Measurements from ENCODE around the gene PLCL2. TPM values are rescaled to one million over a fixed set of nuclear protein-coding genes. Genes with fewer than 3 reads are reported as not detected.

The PLCL2 gene
- total RNA-seq = 1 to 10 TPM in 3 of 4 donors, under 1 TPM in 1; 0.95 to 4.8 (median 2.2) TPM

DNA sequence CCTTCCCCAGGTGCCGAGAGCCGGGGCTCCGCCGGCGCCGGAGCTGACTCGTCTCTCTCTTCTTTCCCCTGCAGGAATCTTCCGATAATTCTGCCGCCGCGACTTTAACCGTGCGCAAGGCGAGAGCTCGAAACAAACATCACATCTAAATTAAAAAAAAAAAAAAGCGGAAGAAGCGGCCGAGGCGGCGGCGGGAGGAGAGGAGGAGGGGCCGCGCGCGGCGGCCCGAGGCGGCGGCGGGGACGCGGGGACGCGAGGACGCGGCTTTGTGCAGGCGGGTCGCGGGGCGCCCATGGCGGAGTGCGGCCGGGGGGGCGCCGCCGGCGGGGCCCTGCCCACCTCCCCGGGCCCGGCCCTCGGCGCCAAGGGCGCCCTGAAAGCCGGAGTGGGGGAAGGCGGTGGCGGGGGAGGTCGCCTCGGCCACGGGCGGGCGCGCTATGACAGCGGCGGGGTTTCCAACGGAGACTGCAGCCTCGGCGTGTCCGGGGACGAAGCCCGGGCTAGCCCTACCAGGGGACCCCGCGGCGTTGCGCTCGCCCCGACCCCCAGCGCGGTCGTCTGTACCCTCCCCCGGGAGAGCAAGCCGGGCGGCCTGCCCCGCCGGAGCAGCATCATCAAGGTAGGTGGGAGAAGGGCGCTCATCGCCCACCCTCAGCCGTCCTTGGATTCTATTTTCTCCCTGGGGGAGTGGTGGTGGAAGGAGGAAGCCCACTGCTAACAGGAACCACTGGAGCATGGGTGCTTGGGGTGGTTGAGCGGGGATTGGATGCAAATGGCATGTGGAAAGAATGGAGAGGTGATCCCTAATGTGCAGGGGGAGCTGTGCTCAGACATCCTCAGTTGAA is at the start of gene PLCL2:
Gene PLCL2, plus strand, starts transcription at position 208 of the 845 bp plus-strand sequence. Its CDS starts 85 bp downstream, at position 293.
- no peak for DNase-seq
- Histone ChIP-seq H3K4me3 (peak within 1 kb of the TSS; percentile 62 to 87 (median 67)), H3K27me3 (peaks cover 0 to 4% (median 0%) of the 10 kb centered on the region in 4 donors), H3K9me3 (no peaks in the 10 kb centered on the region), H3K4me1 (peaks cover 0 to 49% (median 0%) of the 10 kb centered on the region in 3 donors), H3K27ac (peak within 1 kb of the TSS; percentile 76 to 92 (median 85)), H3K36me3 (no peaks in the 10 kb centered on the region)
- 1 to 3% methylated on average over 7 to 42 of the region's 87 CpGs for WGBS, 2 donors
- intact Hi-C loops (cut with DNase I) = no loop called here
- TF ChIP-seq, protein P1, sequence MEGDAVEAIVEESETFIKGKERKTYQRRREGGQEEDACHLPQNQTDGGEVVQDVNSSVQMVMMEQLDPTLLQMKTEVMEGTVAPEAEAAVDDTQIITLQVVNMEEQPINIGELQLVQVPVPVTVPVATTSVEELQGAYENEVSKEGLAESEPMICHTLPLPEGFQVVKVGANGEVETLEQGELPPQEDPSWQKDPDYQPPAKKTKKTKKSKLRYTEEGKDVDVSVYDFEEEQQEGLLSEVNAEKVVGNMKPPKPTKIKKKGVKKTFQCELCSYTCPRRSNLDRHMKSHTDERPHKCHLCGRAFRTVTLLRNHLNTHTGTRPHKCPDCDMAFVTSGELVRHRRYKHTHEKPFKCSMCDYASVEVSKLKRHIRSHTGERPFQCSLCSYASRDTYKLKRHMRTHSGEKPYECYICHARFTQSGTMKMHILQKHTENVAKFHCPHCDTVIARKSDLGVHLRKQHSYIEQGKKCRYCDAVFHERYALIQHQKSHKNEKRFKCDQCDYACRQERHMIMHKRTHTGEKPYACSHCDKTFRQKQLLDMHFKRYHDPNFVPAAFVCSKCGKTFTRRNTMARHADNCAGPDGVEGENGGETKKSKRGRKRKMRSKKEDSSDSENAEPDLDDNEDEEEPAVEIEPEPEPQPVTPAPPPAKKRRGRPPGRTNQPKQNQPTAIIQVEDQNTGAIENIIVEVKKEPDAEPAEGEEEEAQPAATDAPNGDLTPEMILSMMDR (IDR thresholded peaks at IDR 0.05) = no peak
- peak in 1 of 4 donors; percentile 21 for TF ChIP-seq POLR2A (IDR thresholded peaks at IDR 0.05)

DNA sequence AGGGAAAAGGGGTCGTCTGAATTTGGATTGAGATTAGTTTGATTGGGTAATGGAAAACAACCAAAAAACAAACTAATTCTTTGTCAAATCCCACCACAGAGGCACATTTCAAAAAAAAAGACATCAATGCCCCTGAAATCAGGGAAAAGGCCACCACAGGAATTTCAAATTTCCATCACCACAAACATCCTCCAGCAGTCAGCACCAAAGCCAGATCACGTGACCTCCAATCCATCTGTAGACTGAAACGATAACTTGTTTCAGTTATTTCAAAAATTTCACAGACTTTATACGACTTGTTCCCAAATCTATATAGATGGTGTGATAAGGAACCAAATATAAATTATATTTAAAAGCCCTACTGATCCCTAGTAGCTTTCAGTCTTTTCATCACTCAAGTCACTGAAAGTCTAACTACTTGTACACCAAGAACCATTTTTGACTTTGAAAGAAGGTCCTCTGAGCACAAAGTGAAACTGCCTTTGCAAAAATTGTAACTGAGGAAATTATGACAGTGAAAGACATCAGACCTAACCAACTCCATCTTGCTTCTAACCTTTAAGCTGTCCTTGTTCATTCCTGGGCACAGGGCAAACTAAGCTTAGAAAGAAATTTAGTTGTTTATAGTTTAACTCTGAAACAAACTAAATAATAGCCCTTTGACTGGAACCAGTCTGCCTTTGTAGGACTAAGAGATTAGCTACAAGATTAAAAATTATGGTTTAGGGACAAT is 48.1 kb upstream of the PLCL2 start:
- 79 to 86% methylated on average over 4 of the region's 4 CpGs for WGBS, 2 donors
- intact Hi-C loops (cut with DNase I) = no loop called here

DNA sequence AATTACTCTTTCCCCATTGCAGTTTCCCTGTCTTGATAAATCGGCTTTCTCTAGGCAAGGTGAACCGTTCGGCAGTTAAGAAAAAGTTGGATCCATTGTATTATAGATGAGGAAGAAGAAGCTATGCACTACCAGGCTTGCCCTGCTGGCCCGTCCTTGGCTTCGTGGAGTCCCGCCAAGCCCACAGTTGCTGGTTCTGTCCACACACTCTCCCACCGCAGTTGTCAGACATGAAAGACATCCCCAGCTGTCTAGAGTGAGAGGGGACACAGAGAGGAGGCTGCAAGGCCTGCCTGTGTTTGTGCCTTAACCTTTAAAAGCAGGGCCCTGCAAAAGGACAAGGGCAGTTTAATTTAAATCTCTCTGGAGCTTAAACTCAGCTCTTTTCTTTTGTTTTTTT is 47.2 kb upstream of the PLCL2 start:
- no peak for TF ChIP-seq POLR2A (IDR thresholded peaks at IDR 0.05)
- TF ChIP-seq, protein P1 (IDR thresholded peaks at IDR 0.05) = peak in 1 of 6 experiments; percentile 1
- WGBS, 2 donors = 77 to 79% methylated on average over 7 of the region's 7 CpGs
- Histone ChIP-seq H3K27ac (no peak overlapping the region), H3K4me3 (no peak overlapping the region), H3K36me3 (no peaks in the 10 kb centered on the region), H3K9me3 (no peaks in the 10 kb centered on the region), H3K4me1 (peaks cover 0 to 3% (median 3%) of the 10 kb centered on the region in 3 donors), H3K27me3 (no peaks in the 10 kb centered on the region)
- no peak for DNase-seq
- intact Hi-C loops (cut with DNase I) = no loop called here

More for the DNA sequence above, 48.1 kb upstream of the PLCL2 start:
- Histone ChIP-seq H3K27me3 (no peaks in the 10 kb centered on the region), H3K36me3 (no peaks in the 10 kb centered on the region), H3K4me1 (peaks cover 0 to 2% (median 0%) of the 10 kb centered on the region in 3 donors), H3K4me3 (no peak overlapping the region), H3K9me3 (no peaks in the 10 kb centered on the region), H3K27ac (no peak overlapping the region)
- no peak for TF ChIP-seq POLR2A (IDR thresholded peaks at IDR 0.05)
- TF ChIP-seq, protein P1 (IDR thresholded peaks at IDR 0.05) = no peak
- no peak for DNase-seq

DNA sequence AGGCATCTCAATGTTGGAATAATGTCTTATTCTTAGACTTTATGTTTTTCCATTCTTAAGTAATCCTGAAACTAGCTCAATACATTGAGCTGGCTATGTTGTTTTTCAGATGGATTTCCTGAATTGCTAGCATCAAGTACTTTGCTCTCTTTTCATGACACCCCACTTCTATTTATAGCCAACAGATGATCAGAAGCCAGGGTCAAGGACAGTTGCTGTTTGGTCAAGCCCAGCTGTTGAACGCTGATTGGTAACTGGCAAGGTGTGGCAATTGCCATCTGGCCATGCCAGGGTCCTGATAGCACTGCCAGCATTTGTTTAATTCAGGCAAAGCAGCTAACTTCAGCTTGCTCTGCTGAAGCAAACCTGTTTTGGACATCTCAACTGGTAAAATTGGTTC is 46.2 kb upstream of the PLCL2 start:
- intact Hi-C loops (cut with DNase I) = no loop called here

DNA sequence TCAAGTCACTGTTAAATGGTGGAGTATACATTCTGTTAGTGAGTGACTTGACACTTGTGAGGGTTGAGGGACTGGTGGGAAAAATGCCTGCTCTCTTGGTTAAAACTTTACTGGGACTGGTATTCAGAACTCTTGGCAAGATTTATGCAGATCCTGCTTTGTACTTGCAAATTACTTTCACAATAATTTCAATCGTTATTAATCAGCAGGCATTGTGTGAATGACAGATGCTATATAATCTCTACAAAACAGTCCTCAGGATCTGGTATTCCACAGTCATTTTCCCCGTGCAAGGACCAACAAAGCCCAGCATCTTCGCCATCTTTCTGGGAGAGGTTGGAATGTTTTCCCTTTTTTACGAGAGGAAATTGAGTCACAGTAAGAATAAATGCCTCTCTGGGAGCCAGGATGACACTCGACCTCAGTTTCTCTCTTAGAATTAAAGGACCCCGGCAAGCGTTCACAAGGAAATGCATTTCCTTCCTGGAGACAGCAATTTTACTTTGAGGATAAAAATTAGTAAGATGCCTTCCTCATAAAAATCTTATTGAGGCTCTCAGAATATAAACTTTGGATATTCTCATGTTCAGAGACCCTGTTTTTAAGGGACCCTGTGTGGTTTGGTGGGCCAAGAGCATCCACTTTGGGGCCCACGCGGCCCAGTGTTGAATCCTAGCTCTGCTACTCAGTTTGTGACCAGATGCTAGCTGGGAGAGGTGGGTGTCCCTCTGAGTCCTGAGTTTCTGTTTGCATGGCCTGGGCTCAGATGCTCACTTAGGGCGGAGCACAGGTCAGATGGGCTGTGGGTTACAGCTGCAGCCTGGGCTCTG is 45.3 kb upstream of the PLCL2 start:
- WGBS, 2 donors = 77 to 80% methylated on average over 10 of the region's 10 CpGs
- no peak for DNase-seq
- H3K9me3 ChIP-seq = no peaks in the 10 kb centered on the region
- peaks cover 0 to 12% (median 3%) of the 10 kb centered on the region in 3 donors for H3K4me1 ChIP-seq
- intact Hi-C loops (cut with DNase I) = no loop called here
- H3K27ac ChIP-seq = no peak overlapping the region
- no peak overlapping the region for H3K4me3 ChIP-seq
- TF ChIP-seq POLR2A (IDR thresholded peaks at IDR 0.05) = no peak
- TF ChIP-seq, protein P1 (IDR thresholded peaks at IDR 0.05) = no peak
- no peaks in the 10 kb centered on the region for H3K27me3 ChIP-seq
- no peaks in the 10 kb centered on the region for H3K36me3 ChIP-seq

More for the DNA sequence above, 46.2 kb upstream of the PLCL2 start:
- H3K27ac ChIP-seq = no peak overlapping the region
- H3K36me3 ChIP-seq = no peaks in the 10 kb centered on the region
- peaks cover 0 to 12% (median 3%) of the 10 kb centered on the region in 3 donors for H3K4me1 ChIP-seq
- WGBS, 2 donors = 46 to 67% methylated on average over 1 of the region's 1 CpG
- no peak for DNase-seq
- no peak overlapping the region for H3K4me3 ChIP-seq
- TF ChIP-seq POLR2A (IDR thresholded peaks at IDR 0.05) = no peak
- no peaks in the 10 kb centered on the region for H3K27me3 ChIP-seq
- H3K9me3 ChIP-seq = no peaks in the 10 kb centered on the region
